NB4 (cell line): Measurements from ENCODE around the gene CTSD.

Experiments
- TF ChIP-seq, protein P1 (sequence below): IDR thresholded peaks from one replicate; pipeline ENCODE4 v1.5.1; 2012; ENCODE audit warnings: low read depth, low read length
- TF ChIP-seq, protein P2 (sequence below): IDR thresholded peaks from 2 replicates; pipeline ENCODE4 v1.6.1; 2011; ENCODE audit warnings: low read depth, low read length

DNA sequence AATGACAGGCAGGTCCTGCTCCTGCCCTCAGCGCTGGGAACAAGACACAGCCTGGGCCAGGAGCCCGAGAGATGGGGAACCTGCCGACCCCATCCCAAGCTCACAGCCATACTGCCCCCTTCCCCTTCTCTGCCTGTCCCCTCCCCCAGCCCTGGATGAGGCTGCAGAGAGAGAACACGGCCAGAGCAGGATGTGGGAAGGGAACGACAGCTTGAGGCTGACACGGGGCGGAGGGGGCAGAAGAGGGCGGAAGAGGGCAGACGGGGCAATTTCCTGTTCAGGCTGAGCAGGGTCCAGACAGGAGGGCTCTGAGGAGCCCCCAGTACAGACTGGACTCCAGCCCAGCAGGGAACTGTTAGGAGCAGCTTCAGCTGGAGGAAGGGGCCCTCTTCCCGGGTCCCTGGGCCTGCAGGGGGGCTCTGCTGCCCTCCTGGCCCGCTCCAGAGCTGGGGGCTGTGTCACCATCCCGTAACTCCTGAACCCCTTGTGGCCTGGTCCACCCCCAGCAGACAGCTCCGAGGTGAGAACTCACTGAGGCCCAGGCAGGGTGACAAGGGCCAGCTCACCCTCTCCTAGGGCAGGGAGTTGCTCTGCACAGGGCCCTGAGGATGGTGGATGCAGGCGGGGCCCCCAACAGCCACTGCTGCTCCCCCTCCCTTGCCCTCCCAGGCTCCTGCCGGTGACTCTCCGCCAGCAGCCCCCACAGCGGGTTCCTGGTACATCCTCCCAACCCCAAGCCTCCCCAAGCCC is 5.7 kb downstream of the CTSD start:
- TF ChIP-seq, protein P1, sequence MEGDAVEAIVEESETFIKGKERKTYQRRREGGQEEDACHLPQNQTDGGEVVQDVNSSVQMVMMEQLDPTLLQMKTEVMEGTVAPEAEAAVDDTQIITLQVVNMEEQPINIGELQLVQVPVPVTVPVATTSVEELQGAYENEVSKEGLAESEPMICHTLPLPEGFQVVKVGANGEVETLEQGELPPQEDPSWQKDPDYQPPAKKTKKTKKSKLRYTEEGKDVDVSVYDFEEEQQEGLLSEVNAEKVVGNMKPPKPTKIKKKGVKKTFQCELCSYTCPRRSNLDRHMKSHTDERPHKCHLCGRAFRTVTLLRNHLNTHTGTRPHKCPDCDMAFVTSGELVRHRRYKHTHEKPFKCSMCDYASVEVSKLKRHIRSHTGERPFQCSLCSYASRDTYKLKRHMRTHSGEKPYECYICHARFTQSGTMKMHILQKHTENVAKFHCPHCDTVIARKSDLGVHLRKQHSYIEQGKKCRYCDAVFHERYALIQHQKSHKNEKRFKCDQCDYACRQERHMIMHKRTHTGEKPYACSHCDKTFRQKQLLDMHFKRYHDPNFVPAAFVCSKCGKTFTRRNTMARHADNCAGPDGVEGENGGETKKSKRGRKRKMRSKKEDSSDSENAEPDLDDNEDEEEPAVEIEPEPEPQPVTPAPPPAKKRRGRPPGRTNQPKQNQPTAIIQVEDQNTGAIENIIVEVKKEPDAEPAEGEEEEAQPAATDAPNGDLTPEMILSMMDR: no peak
- TF ChIP-seq, protein P2, sequence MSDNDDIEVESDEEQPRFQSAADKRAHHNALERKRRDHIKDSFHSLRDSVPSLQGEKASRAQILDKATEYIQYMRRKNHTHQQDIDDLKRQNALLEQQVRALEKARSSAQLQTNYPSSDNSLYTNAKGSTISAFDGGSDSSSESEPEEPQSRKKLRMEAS: no peak
